Stimulated activated naive CD4-positive, alpha-beta T cell (primary cell): Measurements from ENCODE around the gene TMEM121.
"Not testable (repeated sequence)": the region's sequence is repeated elsewhere in the genome, so short reads cannot be mapped to it uniquely, and the experiment has no call there.

Experiments
- DNase-seq, 6 experiments: peaks; one replicate each; lab custom pipeline; 2025; lab: John Stamatoyannopoulos, UW

TMEM121 gene

GRCh38 chr14:105568859-105569766 lies 42.7 kb downstream of the TMEM121 start:
- DNase-seq: no peak

- DNase-seq: no peak
These were observed 44.1 kb downstream of the TMEM121 start for GRCh38 chr14:105570482-105570881.

GRCh38 chr14:105571181-105571951 lies 45.0 kb downstream of the TMEM121 start:
- DNase-seq: not testable (repeated sequence)

DNA sequence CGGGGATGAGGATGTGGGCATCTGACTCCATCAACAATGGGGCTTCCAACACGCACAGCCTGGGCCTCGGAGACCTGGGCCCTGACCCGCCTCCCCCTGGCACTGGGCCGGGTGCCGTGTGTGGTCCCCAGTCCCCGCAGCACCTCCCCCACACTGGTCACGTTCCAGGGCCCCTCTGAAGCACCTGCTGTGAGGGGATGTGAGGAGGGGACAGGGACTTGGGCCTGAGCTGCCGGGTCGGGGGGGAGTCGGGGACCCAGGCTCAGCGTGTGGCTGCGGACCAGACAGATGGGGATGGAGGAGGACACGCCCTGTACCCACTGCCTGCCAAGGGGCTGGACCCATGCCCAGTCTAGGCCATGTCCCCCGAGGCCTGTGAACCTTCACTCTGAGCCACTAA lies 45.7 kb downstream of the TMEM121 start:
- DNase-seq: not testable (repeated sequence)

GRCh38 chr14:105573841-105574240 lies 47.5 kb downstream of the TMEM121 start:
- DNase-seq: not testable (repeated sequence)

DNA sequence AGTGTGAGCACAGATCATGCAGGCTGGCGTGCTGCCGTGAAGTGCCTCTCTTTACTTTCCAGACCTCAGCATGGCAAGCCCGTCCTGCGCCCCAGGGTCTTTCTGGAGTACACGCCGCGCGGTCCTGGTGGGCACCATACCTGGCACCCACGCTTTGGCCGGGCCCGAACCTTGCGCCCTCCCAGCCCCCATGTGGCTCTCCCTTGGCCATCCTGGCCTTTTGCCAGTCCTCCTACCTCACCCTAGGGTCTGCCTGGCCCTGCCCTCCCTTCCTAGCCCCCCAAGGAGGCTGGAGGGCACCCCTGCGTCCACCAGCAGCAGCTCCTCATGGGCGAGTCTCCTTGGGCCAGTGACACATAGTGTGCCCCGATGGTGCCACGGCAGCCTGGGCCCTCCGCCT lies 48.0 kb downstream of the TMEM121 start:
- not testable (repeated sequence) for DNase-seq

- not testable (repeated sequence) for DNase-seq
These were observed 48.8 kb downstream of the TMEM121 start for GRCh38 chr14:105575016-105575700.

DNA sequence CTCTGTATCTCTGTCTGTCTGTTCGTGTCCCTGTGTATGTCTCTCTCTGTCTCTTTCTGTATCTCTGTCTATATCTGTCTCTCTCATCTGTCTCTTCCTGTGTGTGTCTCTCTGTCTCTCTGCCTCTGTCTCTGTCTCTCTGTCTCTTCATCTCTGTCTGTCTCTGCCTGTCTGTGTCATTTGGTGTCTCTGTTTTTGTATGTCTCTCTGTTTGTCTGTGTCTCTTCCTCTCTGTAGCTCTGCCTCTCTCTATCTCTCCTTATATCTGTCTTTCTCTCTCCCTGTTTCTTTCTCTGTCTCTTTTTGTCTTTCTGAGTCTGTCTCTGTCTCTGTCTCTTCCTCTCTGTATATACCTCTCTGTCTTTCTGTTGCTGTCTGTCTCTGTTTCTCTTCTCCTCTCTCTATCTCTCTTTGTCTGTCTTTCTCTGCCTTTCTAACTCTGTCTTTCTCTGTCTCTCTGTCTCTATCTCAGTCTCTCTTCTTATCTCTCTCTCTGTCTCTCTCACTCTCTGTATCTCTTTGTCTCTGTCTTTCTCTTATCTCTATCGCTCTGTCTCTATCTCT lies 50.2 kb downstream of the TMEM121 start:
- DNase-seq: no peak

DNA sequence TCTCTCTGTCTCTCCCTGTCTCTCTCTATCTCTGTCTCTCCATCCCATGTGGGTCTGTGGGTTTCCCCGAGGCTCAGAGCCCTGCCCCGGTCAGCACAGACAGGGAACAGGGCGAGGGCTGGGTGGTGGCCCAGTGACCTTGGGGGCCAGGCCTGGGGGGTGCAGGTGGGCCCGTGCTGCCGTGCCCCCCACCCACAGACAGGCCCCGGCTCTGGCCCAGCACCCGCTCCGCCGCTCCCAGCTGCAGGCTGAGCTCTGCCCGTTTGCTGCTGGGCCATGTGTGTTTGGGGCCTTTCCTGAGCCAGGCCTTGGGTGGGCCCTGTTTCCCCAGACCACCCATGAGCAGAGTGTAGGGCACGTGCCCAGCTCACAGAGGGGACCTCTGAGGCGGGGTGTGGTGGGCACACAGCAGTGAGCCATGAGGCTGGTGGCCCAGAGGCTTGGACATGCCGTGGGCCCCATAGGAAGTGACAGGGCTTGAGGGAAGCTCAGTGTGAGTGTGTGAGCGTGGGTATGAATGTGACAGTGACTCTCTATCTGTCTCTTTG lies 51.0 kb downstream of the TMEM121 start:
- no peak for DNase-seq

- DNase-seq: no peak
These were observed 51.7 kb downstream of the TMEM121 start for GRCh38 chr14:105578070-105578469.

- not testable (repeated sequence) for DNase-seq
These were observed 52.8 kb downstream of the TMEM121 start for GRCh38 chr14:105579221-105579620.
